Fibroblast of the aortic adventitia (primary cell): ENCODE measurements around the gene PID1. TPM values are rescaled to one million over a fixed set of nuclear protein-coding genes. Genes with fewer than 3 reads are reported as not detected.
"Not testable (repeated sequence)": the region's sequence is repeated elsewhere in the genome, so short reads cannot be mapped to it uniquely, and the experiment has no call there.

Source experiments
- DNase-seq: peaks from one replicate; pipeline ENCODE4 v3.0.0-alpha.2; 2010; ENCODE audit warnings: low read depth
- H3K4me3 ChIP-seq: 2 replicates; pipeline ENCODE4 v1.5.1; 2011; ENCODE audit warnings: low read depth, mild to moderate bottlenecking, control low read depth, low read length, moderate library complexity
- total RNA-seq: library from RNA; depleted of rRNA; stranded (reverse); fragments of >200 nt; gene quantifications from 2 replicates; pipeline ENCODE4 v1.2.3, GENCODE V29; 2012; ENCODE audit warnings: low replicate concordance
- TF ChIP-seq, protein P1 (sequence below): IDR thresholded peaks from 2 replicates; pipeline ENCODE4 v1.5.1; 2011; ENCODE audit warnings: mild to moderate bottlenecking, low read length, control low read depth, inconsistent platforms; ENCODE audit not compliant: insufficient read depth

PID1 gene
- total RNA-seq, 1 donor = 13.0 TPM

DNA sequence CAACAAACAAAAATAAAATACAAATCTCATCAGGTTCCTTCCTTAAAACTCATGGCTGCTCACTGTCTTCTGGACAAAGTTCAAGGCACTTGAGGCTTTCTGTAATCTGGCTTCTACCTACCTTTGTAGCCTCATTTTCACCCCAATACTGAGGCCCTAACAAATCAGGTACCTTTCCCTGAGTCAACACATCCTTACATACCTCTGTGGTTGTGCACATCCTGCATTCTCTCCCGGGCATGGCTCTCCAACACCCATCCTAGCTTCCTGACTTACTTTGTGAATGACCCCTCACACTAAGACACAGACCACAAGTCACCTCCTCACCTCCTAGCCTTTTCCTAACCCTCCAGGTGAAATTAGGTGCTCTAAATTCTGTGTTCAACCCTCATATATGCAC lies 190.9 kb downstream of the PID1 start:
- TF ChIP-seq, protein P1, sequence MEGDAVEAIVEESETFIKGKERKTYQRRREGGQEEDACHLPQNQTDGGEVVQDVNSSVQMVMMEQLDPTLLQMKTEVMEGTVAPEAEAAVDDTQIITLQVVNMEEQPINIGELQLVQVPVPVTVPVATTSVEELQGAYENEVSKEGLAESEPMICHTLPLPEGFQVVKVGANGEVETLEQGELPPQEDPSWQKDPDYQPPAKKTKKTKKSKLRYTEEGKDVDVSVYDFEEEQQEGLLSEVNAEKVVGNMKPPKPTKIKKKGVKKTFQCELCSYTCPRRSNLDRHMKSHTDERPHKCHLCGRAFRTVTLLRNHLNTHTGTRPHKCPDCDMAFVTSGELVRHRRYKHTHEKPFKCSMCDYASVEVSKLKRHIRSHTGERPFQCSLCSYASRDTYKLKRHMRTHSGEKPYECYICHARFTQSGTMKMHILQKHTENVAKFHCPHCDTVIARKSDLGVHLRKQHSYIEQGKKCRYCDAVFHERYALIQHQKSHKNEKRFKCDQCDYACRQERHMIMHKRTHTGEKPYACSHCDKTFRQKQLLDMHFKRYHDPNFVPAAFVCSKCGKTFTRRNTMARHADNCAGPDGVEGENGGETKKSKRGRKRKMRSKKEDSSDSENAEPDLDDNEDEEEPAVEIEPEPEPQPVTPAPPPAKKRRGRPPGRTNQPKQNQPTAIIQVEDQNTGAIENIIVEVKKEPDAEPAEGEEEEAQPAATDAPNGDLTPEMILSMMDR = no peak
- H3K4me3 ChIP-seq = no peak overlapping the region

DNA sequence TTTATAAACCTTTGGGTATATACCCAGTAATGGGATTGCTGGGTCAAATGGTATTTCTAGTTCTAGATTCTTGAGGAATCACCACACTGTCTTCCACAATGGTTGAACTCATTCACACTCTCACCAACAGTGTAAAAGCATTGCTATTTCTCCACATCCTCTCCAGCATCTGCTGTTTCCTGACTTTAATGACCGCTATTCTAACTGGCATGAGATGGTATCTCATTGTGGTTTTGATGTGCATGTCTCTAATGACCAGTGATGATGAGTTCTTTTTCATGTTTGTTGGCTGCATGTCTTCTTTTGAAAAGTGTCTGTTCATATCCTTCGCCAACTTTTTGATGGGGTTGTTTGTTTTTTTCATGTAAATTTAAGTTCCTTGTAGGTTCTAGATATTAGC lies 194.2 kb downstream of the PID1 start:
- H3K4me3 ChIP-seq, DNase-seq: not testable (repeated sequence)

More for the DNA sequence above, 190.9 kb downstream of the PID1 start:
- no peak for DNase-seq

DNA sequence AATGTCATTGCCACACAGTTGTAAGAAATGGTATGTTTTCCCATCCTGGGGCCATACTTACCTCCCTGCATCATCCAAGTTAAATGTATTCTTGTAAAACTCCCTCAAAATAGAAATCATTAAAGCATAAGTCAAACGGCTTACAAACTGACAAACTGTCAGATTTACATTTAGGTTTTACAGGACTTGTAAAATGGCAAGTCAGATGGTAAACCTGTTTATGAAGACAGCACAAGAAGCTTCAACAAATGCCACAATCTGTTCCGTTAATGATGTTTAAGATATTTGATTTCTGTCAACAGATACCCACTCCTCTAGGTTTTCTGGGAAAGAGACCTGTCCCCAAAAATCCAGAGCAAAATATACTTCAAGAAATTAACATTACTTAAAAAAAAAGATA lies 197.2 kb downstream of the PID1 start:
- TF ChIP-seq, protein P1 = no peak
- no peak for DNase-seq
- H3K4me3 ChIP-seq = no peak overlapping the region

DNA sequence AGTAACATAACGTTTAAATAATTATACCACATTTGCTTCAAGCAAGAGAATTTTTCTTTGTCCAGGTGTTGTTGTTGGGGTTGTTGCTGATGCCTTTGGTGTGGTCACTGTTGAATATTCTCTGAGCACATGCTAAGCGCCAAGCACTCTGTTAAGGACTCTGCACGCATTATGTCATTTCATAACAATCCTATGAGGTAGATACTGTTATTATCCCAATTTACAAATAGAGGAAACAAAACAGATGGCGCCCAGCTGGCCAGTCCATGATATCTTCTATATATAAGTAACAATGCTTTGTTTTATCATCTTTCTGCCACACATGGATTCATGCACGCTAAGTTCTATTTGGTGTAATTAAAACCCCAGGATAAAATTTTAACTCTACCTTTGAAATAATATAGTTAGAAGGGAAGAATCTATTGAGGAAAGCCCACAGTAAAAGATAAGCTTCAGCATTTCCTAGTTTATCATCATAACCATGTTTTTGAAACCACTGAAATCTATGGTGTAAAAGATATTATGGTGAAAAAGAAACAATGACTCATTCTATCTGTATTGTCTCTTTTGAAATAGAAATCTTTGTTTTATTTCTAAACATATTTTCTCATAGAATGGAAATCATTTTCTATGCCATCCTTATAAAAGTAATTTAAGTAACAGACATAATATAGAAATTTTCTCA lies 199.7 kb downstream of the PID1 start:
- TF ChIP-seq, protein P1 = no peak
- H3K4me3 ChIP-seq = no peak overlapping the region
- DNase-seq = peak; percentile 24

DNA sequence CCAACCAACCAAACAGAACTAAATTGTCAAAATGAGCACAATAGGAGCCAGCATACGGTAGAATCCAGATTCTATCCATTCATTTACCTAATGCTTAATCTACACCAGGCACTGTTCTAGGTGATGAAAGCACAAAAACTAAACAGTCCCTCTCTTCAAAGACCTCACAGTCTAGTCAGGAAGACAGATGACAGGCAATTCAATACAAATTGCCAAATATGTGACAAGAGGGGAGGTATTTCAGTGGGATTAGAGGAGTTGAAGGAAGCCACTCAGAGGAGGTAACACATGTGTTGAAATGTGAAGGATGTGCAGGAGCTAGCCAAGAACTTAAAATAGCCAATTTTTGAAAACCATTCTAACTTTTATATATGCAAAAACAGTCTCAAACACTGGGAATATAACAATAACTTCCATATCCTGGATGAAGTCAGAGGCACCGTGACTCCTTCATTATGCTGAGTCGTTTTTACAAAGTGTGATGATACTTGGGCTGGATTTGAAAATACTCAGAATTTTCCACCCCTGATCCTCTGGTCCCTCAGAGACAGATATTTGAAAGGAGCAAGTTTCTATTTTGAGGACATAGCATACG lies 204.9 kb downstream of the PID1 start:
- TF ChIP-seq, protein P1 = no peak
- H3K4me3 ChIP-seq = no peak overlapping the region
- DNase-seq = no peak

DNA sequence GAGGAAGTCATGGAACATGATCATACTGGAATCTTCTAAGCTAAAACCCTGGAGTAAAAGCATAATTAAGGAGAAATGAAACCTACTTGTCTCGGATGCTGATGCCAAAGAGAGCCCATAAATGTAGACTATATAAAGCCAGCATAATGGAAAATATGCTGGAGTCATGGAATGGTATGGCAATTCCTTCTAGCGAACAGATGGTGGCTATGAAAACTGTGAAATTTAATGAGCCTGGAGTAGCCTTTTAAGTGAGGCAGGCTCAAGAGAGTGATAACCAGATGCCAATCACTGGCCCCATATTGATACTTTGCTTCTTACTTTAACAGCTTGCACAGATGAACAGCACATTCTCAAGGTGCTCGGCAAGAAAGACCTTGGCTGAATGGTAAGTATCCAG lies 206.3 kb downstream of the PID1 start:
- TF ChIP-seq, protein P1 = no peak
- no peak for DNase-seq
- no peak overlapping the region for H3K4me3 ChIP-seq

DNA sequence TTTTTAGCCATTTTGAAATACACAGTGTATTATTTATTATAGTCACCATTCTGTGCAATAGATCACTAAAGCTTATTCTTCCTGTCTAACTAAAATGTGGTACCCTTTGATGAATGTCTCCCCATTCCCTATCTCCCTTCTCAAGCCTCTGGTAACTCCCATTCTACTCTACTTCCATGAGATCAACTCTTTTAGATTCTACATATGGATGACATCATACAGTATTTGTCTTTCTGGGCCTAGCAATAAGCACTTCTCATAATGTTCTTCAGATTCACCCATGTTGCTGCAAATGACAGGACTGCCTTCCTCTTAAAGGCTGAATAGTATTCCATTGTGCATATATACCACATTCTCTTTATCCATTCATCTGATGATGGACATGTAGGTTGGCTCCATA lies 210.9 kb downstream of the PID1 start:
- TF ChIP-seq, protein P1 = no peak
- no peak overlapping the region for H3K4me3 ChIP-seq
- DNase-seq = no peak
